HG02970 (cell line): ENCODE data around the gene ZBTB8A.
A peak's percentile ranks its signal among the peaks of the same experiment; 100 is the strongest.
"Not testable (repeated sequence)": the region's sequence is repeated elsewhere in the genome, so short reads cannot be mapped to it uniquely, and the experiment has no call there.

Source experiments
- ATAC-seq: cut with Tn5 transposase; IDR thresholded peaks from one replicate; pipeline ENCODE4 v1.9.1; 2021; ENCODE audit warnings: mild to moderate bottlenecking, moderate library complexity, moderate number of reproducible peaks; ENCODE audit not compliant: unreplicated experiment, low FRiP score

The ZBTB8A gene

DNA sequence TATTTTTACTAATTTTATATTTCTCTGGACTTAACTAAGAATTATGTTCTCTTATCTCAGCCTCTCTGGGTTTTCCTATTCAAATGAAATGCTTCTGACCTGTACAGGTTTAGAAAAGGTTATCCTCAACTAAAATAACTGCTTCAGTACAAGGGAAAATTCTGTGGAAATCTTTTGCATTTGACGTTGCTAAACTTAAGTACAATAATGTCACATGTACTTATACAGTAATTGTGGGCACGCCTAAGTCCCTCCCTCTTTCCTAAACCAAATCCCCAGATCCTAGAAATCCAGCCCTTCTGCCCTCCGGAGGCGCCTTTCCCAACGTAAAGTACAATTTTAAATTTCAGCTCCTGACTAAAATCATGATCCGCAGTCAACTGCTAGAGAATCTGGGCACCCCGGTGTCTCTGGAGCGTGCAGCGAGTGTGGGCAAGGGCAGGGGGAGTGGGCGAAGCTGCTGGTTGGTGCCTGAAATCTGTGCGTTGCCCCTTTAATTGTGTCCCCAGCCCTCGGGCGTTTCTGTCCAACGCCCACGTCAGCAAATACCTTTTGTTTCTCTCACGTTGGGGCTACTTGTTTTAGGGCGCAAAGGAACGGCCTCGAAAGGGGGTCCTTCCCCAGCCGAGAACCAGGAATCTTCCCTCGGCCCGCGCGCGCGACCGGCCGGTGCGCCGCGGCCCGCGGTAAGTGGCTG is at the start of gene ZBTB8A:
Gene ZBTB8A, plus strand, starts transcription at position 541 of the 697 bp plus-strand sequence. CDS start 53,505 bp downstream, outside the sequence.
- ATAC-seq: no peak

DNA sequence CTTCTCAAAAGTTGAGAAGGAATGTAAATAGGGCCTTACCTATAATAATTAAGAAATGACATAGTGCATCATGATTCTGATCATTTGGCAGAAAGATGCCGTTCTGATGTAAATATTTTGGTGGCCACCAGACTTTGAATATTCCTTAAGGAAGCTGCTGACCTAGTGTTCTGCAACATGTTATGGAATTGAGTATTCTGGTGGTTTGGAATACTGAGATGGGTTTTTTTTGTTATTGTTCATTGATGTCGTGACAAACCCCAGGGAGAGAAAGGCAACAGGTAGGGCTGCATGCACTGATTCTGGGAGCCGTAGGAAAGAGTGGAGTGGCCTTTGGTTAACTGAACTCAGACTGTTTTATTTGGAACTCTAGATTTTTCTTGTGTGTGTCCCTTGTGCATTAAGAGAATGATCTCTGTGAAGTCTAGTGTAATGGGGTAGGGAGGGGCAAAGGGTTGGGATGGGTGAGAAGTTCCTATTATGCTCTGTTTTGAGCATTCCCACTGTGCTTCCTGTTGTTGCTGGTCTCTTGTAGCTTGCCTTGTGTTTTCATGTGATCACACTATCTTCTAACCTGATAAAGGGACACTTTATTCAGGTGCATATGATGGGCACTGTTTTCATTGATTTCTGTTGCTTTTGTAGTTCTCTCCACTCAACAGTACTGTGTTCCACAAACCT is 49.3 kb upstream of the ZBTB8A start:
- ATAC-seq: no peak

DNA sequence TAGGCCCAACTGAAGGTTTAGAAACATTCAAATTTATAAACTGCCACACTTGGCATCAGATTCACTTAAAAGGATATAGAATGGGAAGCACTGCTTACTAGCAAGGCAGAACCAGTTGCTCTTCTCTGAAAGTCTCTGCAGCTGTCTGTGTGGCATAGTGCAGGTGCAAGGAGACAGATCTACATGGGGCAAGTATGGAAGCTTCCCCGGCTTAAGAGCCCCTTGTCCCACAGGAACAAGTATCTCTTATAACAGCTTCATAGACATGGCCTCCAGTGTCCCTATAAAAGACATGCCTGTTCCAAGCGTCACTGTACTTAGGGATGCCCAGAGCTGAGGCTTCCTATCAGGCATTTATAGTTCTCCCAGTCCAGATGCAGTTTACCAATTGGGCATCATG is 47.8 kb upstream of the ZBTB8A start:
- no peak for ATAC-seq

GRCh38 chr1:32494196-32494595 is 45.0 kb upstream of the ZBTB8A start:
- ATAC-seq: no peak

DNA sequence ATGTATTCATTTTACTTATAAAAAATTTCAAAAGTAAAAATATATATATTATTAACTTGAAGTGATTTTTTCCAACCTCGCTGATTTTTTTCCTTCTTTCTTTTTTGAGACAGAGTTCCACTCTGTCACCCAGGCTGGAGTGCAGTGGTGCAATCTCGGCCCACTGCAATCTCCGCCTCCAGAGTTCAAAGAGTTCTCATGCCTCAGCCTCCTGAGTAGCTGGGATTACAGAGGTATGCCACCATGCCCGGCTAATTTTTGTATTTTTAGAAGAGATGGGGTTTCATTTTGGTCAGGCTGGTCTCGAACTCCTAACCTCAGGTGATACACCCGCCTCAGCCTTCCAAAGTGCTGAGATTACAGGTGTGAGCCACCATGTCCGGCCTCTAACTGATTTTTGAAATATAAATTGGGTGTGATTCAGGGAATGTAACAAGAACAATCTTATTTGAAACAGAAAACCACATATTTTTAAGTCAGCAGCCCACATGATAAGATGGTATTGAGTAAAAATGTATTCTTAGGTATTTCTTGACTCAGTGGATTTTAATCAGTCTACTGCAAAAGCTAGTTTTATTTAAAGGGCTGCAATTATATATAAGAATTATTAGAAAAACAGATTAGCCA is 44.4 kb upstream of the ZBTB8A start:
- ATAC-seq: no peak

DNA sequence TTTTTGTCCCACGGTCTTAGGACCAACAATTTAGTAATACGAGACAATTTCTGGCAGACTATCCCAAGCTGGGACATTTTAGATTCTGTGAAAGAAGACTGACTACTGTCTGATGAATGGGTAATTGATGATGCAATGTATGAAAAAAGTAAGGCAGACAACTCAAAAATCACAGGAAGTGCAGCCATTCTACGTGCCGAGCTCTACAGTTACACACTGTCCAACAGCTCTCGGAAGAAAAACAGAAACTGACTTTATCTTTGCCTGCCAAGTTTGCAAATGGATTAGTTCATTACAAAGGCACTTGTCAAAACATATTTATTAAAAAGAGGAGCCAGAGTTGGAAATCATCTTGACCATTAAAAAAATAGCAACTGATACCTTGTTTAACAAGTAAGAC is 43.1 kb upstream of the ZBTB8A start:
- no peak for ATAC-seq

- ATAC-seq: no peak
Measured at GRCh38 chr1:32498751-32499150, 40.5 kb upstream of the ZBTB8A start.

GRCh38 chr1:32500387-32501209 is 38.6 kb upstream of the ZBTB8A start:
- peak; percentile 55 for ATAC-seq

DNA sequence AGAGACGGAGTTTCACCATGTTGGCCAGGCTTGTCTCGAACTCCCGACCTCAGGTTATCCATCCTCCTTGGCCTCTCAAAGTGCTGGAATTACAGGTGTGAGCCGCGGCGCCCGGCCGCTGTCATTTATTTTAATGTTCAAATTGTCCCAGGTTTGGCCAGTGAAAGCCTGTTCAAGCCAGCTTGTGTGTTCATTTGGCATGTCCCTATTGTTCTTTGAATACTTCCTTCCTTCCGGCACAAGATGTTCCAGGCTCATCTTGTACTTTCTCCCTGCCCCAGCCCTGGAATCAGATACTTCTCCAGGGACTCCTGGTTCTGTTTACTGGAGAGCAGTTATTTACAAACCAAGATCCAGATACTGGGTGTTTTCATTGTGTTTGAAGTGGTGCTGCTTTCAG is 37.4 kb upstream of the ZBTB8A start:
- ATAC-seq: no peak

DNA sequence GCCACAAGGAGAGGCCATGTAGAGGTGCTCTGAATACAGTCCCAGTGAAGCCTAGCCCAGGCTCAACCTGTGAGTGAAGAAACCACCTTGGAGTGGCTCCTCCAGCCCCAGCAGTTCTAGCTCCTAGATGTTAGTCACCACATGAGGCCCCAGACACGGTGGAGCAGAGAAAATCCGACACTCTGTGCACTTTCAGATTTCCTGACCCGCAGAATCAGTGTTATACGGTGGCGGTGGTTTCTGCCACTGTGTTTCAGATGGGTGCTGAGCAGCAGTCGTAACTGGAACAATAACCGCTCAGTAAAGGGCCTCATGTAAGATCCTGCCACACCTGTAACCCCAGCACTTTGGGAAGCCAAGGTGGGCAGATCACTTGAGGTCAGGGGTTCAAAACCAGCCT is 36.1 kb upstream of the ZBTB8A start:
- no peak for ATAC-seq

- ATAC-seq: no peak
Measured at GRCh38 chr1:32507021-32507420, 32.2 kb upstream of the ZBTB8A start.

GRCh38 chr1:32508761-32509160 is 30.5 kb upstream of the ZBTB8A start:
- no peak for ATAC-seq

- ATAC-seq: no peak
Measured at GRCh38 chr1:32509939-32510338, 29.3 kb upstream of the ZBTB8A start.

DNA sequence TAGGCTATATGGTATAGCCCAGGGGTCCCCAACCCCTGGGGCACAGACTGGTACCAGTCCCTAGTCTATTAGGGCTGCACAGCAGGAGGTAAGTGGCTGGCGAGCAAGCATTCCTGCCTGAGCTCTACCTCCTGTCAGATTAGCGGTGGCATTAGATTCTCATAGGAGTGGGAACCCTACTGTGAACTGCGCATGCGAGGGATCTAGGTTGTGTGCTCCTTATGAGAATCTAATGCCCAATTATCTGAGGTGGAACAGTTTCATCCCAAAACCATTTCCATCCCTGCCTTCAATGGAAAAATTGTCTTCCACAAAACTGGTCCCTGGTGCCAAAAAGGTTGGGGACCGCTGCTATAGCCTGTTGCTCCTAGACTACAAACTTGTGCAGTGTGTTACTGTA is 22.8 kb upstream of the ZBTB8A start:
- ATAC-seq: no peak

GRCh38 chr1:32518976-32519375 is 20.3 kb upstream of the ZBTB8A start:
- no peak for ATAC-seq

GRCh38 chr1:32521165-32521564 is 18.1 kb upstream of the ZBTB8A start:
- no peak for ATAC-seq

- no peak for ATAC-seq
Measured at GRCh38 chr1:32525053-32525452, 14.2 kb upstream of the ZBTB8A start.

- ATAC-seq: no peak
Measured at GRCh38 chr1:32525661-32526444, 13.4 kb upstream of the ZBTB8A start.

GRCh38 chr1:32528550-32528949 is 10.7 kb upstream of the ZBTB8A start:
- not testable (repeated sequence) for ATAC-seq

GRCh38 chr1:32533792-32534327 is 5.4 kb upstream of the ZBTB8A start:
- no peak for ATAC-seq
